GM19372 (cell line): Measurements from ENCODE around the gene MS4A2.
"Not testable (repeated sequence)": the region's sequence is repeated elsewhere in the genome, so short reads cannot be mapped to it uniquely, and the experiment has no call there.

Experiments
- ATAC-seq: cut with Tn5 transposase; IDR thresholded peaks from one replicate; pipeline ENCODE4 v1.9.1; 2021; ENCODE audit warnings: mild to moderate bottlenecking, low read depth, moderate library complexity; ENCODE audit not compliant: unreplicated experiment

Gene MS4A2

GRCh38 chr11:60088364-60088763, at the start of gene MS4A2:
Gene MS4A2 (plus strand): TSS chr11:60088664. CDS start chr11:60088766, 102 bp downstream.
- ATAC-seq = no peak

DNA sequence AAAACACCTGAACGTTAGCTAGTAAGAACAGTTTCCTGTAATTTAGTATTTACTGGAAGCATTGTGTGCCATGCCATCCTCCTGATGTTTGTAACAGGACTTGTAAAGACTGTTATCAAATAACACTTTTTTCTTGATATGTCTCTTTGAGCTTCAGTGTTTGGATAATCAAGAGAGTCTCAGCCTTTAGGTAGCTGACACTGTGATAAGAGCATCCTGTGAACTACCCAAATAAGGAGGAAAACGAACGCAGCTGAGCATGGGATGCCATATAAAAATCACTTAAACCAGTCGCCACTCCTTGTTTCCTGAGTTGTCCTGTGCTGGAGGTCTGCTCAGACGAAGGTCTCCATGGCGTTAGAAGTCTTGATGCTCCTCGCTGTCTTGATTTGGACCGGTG, 48.4 kb upstream of the MS4A2 start, which contains the start of gene OOSP2:
Gene OOSP2 (plus strand): TSS at position 301 of the 400 bp plus-strand sequence. CDS start 51 bp downstream, at position 352.
- ATAC-seq = no peak

DNA sequence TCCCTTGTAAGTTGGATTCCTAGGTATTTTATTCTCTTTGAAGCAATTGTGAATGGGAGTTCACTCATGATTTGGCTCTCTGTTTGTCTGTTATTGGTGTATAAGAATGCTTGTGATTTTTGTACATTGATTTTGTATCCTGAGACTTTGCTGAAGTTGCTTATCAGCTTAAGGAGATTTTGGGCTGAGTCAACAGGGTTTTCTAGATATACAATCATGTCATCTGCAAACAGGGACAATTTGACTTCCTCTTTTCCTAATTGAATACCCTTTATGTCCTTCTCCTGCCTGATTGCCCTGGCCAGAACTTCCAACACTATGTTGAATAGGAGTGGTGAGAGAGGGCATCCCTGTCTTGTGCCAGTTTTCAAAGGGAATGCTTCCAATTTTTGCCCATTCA, 38.0 kb upstream of the MS4A2 start:
- ATAC-seq = not testable (repeated sequence)

DNA sequence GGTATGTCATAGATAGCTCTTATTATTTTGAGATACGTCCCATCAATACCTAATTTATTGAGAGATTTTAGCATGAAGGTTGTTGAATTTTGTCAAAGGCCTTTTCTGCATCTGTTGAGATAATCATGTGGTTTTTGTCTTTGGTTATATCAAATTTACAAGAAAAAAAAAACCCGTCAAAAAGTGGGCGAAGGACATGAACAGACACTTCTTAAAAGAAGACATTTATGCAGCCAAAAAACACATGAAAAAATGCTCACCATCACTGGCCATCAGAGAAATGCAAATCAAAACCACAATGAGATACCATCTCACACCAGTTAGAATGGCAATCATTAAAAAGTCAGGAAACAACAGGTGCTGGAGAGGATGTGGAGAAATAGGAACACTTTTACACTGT, 37.6 kb upstream of the MS4A2 start:
- ATAC-seq = not testable (repeated sequence)

DNA sequence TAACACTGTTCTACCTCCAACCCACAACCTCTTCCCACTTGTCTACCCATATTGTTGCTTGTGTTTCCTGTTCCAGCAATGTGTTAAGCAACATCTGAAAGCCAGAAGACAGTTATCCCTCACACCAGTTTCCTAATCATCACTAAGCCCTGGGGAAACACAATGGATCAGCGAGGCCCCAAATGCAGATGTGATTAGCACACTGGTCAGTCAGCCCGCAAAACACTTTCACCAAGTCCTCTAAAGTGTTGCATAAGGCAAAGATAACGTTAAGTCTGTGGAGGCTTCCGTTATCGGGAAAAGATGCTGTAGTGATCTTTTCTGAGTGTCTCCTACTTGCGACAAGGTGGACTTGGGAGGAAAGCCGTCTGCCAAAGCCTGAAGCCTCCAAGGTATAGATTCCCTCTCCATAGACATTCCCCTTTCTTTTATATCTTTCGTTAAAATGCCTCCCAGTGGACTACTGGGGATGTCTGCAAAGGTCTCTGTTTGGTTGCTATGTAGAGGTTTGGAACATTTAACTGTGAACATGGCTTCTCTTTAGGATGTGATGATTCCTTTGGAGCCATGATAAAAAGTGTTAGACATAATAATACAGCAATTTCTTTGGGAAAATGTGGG, 32.0 kb upstream of the MS4A2 start, which contains the start of gene MS4A3:
Gene MS4A3 (plus strand): TSS at position 317 of the 621 bp plus-strand sequence. CDS start 4,496 bp downstream, outside the sequence.
- no peak for ATAC-seq

- ATAC-seq = no peak
Measured at GRCh38 chr11:60059052-60059451, 29.4 kb upstream of the MS4A2 start.

DNA sequence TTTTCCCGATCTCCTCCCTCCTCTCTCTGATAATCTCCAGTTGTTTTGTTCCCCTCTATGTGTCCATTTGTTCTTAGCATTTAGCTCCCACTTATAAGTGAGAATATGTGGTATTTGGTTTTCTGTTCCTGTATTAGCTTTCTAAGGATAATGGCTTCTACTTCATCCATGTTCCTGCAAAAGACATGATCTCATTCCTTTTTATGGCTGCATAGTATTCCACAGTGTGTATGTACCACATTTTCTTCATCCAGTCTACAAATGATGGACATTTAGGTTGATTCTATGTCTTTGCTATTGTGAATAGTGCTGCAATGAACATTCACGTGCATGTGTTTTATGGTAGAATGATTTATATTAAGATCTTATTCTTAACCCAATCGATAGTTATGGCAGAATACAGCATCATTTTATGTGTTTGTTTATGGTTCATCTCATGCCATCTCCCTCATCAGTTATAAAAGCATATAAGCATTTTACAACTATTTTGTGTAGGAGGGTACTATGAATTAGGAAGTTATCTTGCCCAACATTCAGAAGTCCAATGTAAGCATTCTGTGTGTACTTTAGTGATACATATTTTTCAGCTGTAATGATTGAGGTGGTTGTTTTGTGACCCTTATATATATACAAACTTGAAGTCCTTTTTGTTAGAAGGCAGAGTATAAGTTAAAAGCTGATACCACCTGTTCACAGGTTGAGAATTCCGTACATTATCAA, 28.8 kb upstream of the MS4A2 start:
- no peak for ATAC-seq

DNA sequence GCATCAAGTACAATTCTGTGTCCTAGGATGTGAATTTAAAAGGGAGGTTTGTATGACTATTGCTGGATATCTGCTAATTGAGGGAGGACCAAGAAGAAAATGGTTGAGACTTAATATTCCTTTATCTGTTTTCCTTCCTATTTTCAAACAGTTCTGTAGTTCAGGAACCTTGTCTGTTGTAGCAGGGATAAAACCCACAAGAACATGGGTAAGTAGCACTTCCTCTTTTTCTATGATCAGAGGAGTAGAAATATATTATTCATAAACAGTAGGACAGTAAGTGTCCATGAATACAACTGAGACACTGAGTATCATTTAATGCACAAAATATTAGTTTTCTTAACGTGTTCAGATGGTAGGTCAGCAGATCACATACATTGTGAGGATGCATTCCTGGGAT, 24.4 kb upstream of the MS4A2 start:
- ATAC-seq = no peak

- ATAC-seq = no peak
Measured at GRCh38 chr11:60065801-60066200, 22.7 kb upstream of the MS4A2 start.

DNA sequence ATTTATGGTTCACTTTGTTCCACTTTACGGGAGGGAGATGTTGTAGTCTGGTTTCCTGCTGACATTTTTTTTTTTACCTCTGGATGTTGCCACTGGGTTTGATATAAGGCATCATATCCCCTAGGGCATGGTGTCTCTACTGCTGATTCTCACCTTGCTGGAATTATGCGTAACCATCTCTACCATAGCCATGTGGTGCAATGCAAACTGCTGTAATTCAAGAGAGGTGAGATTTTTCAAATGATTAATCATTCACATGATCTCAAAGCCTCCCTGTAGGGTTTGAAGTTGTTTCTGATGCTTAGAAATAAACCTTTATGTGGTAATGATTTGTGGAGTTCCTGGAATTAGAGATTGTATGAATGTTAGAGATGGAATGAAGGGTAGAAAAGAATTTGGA, 19.0 kb upstream of the MS4A2 start:
- ATAC-seq = no peak

DNA sequence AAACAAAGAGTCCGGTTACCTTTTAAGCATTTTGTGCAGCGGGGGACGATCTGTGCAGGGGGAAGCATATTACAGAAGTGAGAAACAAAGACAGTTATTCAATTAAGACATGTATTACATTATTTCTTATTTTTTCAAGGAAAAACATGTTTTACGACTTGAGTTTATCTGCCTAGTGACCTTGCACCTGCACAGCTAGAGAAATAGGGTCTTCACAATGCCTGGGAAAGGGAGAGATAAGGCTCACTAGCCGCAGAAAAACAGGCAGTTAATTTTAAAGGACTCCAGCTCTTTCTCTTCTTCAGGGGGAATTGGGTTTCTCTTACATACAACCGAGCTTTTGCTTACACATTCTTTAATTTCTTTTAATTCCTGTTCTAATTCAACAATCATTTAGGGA, 16.8 kb upstream of the MS4A2 start:
- not testable (repeated sequence) for ATAC-seq

DNA sequence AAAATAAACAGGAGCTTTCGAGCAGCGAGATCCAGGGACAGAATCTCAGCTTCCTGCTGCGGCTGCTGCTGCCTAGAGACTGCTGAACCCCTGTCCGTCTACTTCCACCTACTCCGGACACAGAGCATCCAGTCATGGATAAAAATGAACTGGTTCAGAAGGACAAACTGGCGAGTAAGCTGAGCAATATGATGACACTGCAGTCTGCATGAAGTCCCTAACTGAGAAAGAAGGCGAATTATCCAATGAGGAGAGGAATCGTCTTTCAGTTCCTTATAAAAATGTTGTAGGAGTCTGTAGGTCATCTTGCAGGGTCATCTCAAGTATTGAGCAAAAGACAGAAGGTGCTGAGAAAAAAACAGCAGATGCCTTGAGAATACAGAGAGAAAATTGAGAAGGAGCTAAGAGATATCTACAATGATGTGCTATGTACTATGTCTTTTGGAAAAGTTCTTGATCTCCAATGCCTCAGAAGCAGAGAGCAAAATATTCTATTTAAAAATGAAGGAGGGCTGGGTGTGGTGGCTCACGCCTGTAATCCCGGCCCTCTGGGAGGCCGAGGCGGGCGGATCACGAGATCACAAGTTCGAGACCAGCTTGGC, 11.1 kb upstream of the MS4A2 start:
- ATAC-seq = no peak

GRCh38 chr11:60077981-60078380, 10.5 kb upstream of the MS4A2 start:
- no peak for ATAC-seq

DNA sequence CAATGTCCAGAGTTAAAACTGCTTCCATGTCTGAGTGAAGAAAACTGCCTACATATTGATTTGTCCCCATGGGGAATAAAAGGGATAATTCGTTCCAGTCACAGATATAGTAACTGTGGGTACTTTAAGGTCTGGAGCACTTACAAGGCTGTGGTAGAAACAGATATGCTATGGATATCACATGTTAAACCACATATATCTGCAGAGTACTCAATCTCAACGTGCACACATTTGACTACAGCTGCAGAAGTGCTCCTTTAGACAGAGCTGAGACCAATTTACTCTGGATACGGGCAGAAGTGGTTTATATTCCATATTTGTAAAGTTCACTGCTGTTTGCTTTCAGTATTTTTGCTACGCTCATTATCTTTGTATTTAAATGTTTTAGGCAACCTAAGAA, 9.7 kb upstream of the MS4A2 start:
- no peak for ATAC-seq

DNA sequence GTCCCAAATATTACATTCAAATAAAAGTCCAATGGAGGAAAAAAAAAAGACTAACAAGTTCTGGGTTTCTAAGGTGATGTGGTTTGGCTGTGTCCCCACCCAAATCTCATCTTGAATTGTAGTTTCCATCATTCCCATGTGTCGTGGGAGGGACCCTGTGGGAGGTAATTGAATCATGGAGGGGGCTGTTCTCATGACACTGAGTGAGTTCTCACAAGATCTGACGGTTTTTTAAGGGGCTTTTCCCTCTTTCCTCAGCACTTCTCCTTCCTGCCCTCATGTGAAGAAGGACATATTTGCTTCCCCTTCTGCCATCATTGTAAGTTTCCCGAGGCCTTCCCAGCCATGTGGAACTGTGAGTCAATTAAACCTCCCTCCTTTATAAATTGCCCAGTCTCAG, 7.9 kb upstream of the MS4A2 start:
- ATAC-seq = no peak

- no peak for ATAC-seq
Measured at GRCh38 chr11:60084631-60085273, 3.7 kb upstream of the MS4A2 start.

DNA sequence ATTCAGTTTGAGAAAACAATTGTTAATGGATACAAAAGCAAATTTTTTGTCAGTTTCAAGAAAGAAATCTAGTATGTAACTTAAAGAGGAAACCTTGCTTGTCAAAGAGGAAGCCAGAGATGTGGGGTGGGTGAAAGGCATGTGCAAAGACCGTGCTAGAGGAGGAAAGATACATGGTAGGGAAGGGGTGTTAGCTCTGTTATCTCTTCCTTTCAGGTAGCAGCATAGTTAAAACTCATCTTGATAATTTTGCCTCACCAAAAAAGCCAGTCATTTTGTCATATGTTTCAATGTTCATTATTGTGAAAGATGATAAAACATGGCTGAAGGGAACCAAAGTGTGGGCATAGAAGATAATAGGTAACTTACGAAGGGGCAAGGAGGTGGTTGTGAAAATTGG, 2.6 kb upstream of the MS4A2 start:
- no peak for ATAC-seq

DNA sequence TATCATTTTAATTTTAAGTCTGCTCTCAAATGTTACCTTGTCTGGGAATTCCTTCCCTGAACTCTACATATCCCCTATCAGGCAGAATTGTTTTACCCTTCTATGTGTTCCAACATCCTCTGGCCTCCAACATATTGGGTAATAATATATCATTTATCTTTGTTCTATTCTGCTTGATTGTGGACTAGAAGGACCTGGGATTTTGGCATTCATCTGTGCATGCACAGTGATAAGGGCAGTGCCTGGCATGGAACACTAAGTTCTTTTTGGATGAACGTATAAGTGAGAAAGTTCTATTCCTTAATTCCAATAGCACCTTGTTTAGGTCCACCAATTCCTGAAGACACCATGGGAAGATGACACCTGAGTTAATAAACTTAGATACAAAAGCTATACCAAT, 1.2 kb upstream of the MS4A2 start:
- no peak for ATAC-seq

GRCh38 chr11:60095477-60096120, 7.1 kb downstream of the MS4A2 start:
- ATAC-seq = no peak

GRCh38 chr11:60097189-60097588, 8.7 kb downstream of the MS4A2 start:
- no peak for ATAC-seq

DNA sequence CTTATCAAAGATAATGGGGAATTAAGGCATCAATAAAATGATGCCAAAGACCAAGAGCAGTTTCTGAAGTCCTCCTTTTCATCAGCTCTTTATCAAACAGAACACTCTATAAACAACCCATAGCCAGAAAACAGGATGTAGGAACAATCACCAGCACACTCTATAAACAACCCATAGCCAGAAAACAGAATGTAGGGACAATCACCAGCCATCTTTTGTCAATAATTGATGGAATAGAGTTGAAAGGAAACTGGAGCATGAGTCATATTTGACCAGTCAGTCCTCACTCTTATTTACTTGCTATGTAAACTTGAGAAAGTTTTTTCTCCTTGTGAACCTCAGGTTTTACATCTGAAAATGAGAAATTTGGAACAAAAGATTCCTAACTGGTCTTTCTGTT, 10.0 kb downstream of the MS4A2 start:
- no peak for ATAC-seq
